ENCODE measurements around the gene RANGRF. TPM values are rescaled to one million over a fixed set of nuclear protein-coding genes. Genes with fewer than 3 reads are reported as not detected.

RANGRF gene
- polyA plus RNA-seq, 1 of the 3 experiments (the other 2 are of a cell fraction): 55.9 TPM

DNA sequence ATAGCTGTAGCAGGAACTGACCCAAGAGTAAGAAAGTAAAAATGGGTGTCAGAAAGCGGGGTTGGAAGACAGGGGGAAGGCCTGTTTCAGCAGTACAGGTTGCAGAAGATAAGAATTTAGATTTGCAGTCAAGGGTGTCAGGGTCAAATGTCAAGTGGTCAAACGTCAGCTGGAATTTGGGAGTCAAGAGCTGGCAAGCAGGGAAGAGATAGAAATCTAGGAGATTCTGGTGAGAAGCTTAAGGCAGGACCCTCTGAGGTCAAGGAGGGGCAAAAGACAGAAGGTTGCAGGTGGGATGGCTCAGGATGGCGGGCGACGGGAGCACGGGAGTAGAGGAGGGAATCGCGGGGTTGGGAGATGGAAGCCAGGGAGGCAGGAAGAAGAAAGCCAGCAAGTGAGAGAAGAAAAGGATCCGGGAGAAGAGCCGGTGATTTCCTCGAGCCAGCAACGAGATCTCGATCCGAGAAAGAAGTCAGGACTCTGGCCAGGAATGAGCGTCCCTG lies 6.4 kb downstream of the RANGRF start:
- no peak for TF ChIP-seq TAF1 (IDR thresholded peaks at IDR 0.05; ENCODE audit: borderline replicate concordance, low read depth, low read length)
- no peak for TF ChIP-seq MEF2A (IDR thresholded peaks at IDR 0.05; ENCODE audit: borderline replicate concordance, low read depth)
- TF ChIP-seq REST (IDR thresholded peaks at IDR 0.05; ENCODE audit: low read depth, low read length): no peak
- TF ChIP-seq JUND (IDR thresholded peaks at IDR 0.05): no peak
- TF ChIP-seq NFIC (IDR thresholded peaks at IDR 0.05; ENCODE audit: borderline replicate concordance): no peak
- H3K36me3 ChIP-seq (replicated peaks in 1 of 2; ENCODE audit: control insufficient read depth in 1 of 2, insufficient read depth in 2 of 2, low read length in 1 of 2): no peaks in the 10 kb centered on the region
- POLR2A ChIA-PET: interaction anchor here (0.5 to 1.8 kb wide), 12 partner anchors 9 to 122 kb away, joined by 3 to 11 read pairs (median 4); partner anchors contain the start of genes CTC1, KRABD2 and PFAS
- no peaks in the 10 kb centered on the region for H3K9me3 ChIP-seq
- no peak for DNase-seq
- H4K20me1 ChIP-seq (ENCODE audit: insufficient read depth): no peaks in the 10 kb centered on the region
- H3K4me1 ChIP-seq (ENCODE audit: control insufficient read depth in 1 of 2, insufficient read depth in 2 of 2, low read depth in 1 of 2, low read length in 1 of 2): peaks cover 0 to 16% of the 10 kb centered on the region in 2 experiments; a peak in 1 of 4 replicates
- H3F3A ChIP-seq (replicated peaks; ENCODE audit: insufficient read depth): peaks cover 13% of the 10 kb centered on the region
- CTCF ChIA-PET: interaction anchor here (0.8 to 1.7 kb wide), 6 partner anchors 10 to 201 kb away, joined by 3 to 5 read pairs (median 4); no protein-coding TSS in a partner anchor
- no peaks in the 10 kb centered on the region for H3K27me3 ChIP-seq (ENCODE audit: insufficient read depth)
- WGBS (ENCODE audit: low lambda C conversion rate): 33% methylated on average over 15 of the region's 15 CpGs
- H2AFZ ChIP-seq (ENCODE audit: low read depth): peak overlapping the region; percentile 93
- peak overlapping the region; percentile 86 to 90 for H3K27ac ChIP-seq (ENCODE audit: low read depth in 2 of 2, low read length in 1 of 2)
- H3K9ac ChIP-seq: peak overlapping the region; percentile 82
- H3K4me3 ChIP-seq (ENCODE audit: low read depth in 2 of 2, low read length in 1 of 2): peak overlapping the region; percentile 61 to 82
- peaks cover 7% of the 10 kb centered on the region for H3K79me2 ChIP-seq (ENCODE audit: insufficient read depth)
- no peaks in the 10 kb centered on the region for H3K9me2 ChIP-seq
- H3K4me2 ChIP-seq: peak overlapping the region; percentile 91

DNA sequence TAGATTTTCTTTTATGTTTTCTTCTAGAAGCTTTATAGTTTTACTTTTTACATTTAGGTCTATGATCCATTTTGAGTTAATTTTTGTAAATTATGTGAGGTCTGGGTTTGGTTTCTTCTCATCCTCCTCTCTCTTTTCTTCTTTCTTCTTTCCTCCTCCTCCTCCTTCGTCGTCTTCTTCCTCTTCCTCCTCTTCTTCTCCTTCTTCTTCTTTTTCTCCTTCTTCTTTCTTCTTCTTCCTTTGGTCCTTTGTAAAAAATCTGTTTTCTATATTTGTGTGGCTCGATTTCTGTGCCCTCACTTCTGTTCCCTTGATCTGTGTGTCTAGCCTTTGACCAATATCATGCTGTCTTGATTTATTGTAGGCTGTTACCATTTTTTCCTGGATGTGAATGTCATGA lies 11.8 kb downstream of the RANGRF start:
- CTCF ChIA-PET: interaction anchor here (0.5 to 3.3 kb wide), 27 partner anchors 10 to 460 kb away, joined by 3 to 18 read pairs (median 4); partner anchors contain the start of genes ARHGEF15, CTC1, ODF4 and PFAS
- POLR2A ChIA-PET: interaction anchor here (0.7 to 1.1 kb wide), 2 partner anchors 12 to 125 kb away, joined by 3 read pairs; partner anchors contain the start of gene RANGRF
- 62% methylated on average over 3 of the region's 3 CpGs for WGBS (ENCODE audit: low lambda C conversion rate)

More for the DNA sequence above, 11.8 kb downstream of the RANGRF start:
- Histone ChIP-seq H2AFZ (ENCODE audit: low read depth) (peak overlapping the region; percentile 78), H3K4me1 (ENCODE audit: control insufficient read depth in 1 of 2, insufficient read depth in 2 of 2, low read depth in 1 of 2, low read length in 1 of 2) (no peaks in the 10 kb centered on the region), H3K27me3 (ENCODE audit: insufficient read depth) (no peaks in the 10 kb centered on the region), H3K36me3 (replicated peaks in 1 of 2; ENCODE audit: control insufficient read depth in 1 of 2, insufficient read depth in 2 of 2, low read length in 1 of 2) (no peaks in the 10 kb centered on the region), H3K4me2 (no peak overlapping the region), H3K79me2 (ENCODE audit: insufficient read depth) (no peaks in the 10 kb centered on the region), H3F3A (replicated peaks; ENCODE audit: insufficient read depth) (peaks cover 19% of the 10 kb centered on the region), H3K4me3 (ENCODE audit: low read depth in 2 of 2, low read length in 1 of 2) (0 out of 4 replicates have a peak overlapping the region, but pooled peaks of 1 of the 2 experiments have one; percentile 0), H3K9me3 (no peaks in the 10 kb centered on the region), H4K20me1 (ENCODE audit: insufficient read depth) (no peaks in the 10 kb centered on the region), H3K9ac (no peak overlapping the region), H3K9me2 (no peaks in the 10 kb centered on the region), H3K27ac (ENCODE audit: low read depth in 2 of 2, low read length in 1 of 2) (no peak overlapping the region)
- no peak for TF ChIP-seq GATA2 (CRISPR knock-in tag; IDR thresholded peaks at IDR 0.05)
- no peak for TF ChIP-seq YY1 (IDR thresholded peaks at IDR 0.05; ENCODE audit: low read depth)
- TF ChIP-seq SIN3A (IDR thresholded peaks at IDR 0.05; ENCODE audit: borderline replicate concordance, low read depth, low read length): no peak
- no peak for TF ChIP-seq TEAD4 (IDR thresholded peaks at IDR 0.05; ENCODE audit: borderline replicate concordance, insufficient read depth)
- TF ChIP-seq POLR2AphosphoS5 (IDR thresholded peaks at IDR 0.05; ENCODE audit: low read depth, low read length): no peak
- no peak for TF ChIP-seq FOSL2 (IDR thresholded peaks at IDR 0.05; ENCODE audit: borderline replicate concordance, low read depth)
- no peak for TF ChIP-seq RAD21 (IDR thresholded peaks at IDR 0.05; ENCODE audit: low read length)
- TF ChIP-seq TAF1 (IDR thresholded peaks at IDR 0.05; ENCODE audit: borderline replicate concordance, low read depth, low read length): no peak
- TF ChIP-seq, protein P1, sequence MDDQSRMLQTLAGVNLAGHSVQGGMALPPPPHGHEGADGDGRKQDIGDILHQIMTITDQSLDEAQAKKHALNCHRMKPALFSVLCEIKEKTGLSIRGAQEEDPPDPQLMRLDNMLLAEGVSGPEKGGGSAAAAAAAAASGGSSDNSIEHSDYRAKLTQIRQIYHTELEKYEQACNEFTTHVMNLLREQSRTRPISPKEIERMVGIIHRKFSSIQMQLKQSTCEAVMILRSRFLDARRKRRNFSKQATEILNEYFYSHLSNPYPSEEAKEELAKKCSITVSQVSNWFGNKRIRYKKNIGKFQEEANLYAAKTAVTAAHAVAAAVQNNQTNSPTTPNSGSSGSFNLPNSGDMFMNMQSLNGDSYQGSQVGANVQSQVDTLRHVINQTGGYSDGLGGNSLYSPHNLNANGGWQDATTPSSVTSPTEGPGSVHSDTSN (IDR thresholded peaks at IDR 0.05): no peak
- no peak for TF ChIP-seq EZH2phosphoT487 (IDR thresholded peaks at IDR 0.05; ENCODE audit: borderline replicate concordance, low read depth)
- no peak for TF ChIP-seq MEF2A (IDR thresholded peaks at IDR 0.05; ENCODE audit: borderline replicate concordance, low read depth)
- TF ChIP-seq, protein P2, sequence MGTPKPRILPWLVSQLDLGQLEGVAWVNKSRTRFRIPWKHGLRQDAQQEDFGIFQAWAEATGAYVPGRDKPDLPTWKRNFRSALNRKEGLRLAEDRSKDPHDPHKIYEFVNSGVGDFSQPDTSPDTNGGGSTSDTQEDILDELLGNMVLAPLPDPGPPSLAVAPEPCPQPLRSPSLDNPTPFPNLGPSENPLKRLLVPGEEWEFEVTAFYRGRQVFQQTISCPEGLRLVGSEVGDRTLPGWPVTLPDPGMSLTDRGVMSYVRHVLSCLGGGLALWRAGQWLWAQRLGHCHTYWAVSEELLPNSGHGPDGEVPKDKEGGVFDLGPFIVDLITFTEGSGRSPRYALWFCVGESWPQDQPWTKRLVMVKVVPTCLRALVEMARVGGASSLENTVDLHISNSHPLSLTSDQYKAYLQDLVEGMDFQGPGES (IDR thresholded peaks at IDR 0.05; ENCODE audit: low read depth, low read length): no peak
- no peak for TF ChIP-seq JUND (IDR thresholded peaks at IDR 0.05)
- no peak for DNase-seq

Data from SK-N-SH (cell line).